ENCODE data around the gene HAO1. TPM values are rescaled to one million over a fixed set of nuclear protein-coding genes. Genes with fewer than 3 reads are reported as not detected.
A peak's percentile ranks its signal among the peaks of the same experiment; 100 is the strongest.

HAO1 gene
- total RNA-seq, 4 donors from 2014 or later, result 0.53 to 1.1 TPM; not detected in 2

GRCh38 chr20:7939663-7940062, 595 bp downstream of the HAO1 start:
- H3K9me3 ChIP-seq, result no peaks in the 10 kb centered on the region
- H3K27me3 ChIP-seq, result no peaks in the 10 kb centered on the region
- H3K36me3 ChIP-seq, result no peaks in the 10 kb centered on the region
- H3K4me1 ChIP-seq, result no peaks in the 10 kb centered on the region
- H3K27ac ChIP-seq, result no peak overlapping the region
- no peak for DNase-seq
- TF ChIP-seq, protein P1, sequence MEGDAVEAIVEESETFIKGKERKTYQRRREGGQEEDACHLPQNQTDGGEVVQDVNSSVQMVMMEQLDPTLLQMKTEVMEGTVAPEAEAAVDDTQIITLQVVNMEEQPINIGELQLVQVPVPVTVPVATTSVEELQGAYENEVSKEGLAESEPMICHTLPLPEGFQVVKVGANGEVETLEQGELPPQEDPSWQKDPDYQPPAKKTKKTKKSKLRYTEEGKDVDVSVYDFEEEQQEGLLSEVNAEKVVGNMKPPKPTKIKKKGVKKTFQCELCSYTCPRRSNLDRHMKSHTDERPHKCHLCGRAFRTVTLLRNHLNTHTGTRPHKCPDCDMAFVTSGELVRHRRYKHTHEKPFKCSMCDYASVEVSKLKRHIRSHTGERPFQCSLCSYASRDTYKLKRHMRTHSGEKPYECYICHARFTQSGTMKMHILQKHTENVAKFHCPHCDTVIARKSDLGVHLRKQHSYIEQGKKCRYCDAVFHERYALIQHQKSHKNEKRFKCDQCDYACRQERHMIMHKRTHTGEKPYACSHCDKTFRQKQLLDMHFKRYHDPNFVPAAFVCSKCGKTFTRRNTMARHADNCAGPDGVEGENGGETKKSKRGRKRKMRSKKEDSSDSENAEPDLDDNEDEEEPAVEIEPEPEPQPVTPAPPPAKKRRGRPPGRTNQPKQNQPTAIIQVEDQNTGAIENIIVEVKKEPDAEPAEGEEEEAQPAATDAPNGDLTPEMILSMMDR (IDR thresholded peaks at IDR 0.05), result no peak
- no peak for TF ChIP-seq POLR2A (IDR thresholded peaks at IDR 0.05)
- no peak overlapping the region for H3K4me3 ChIP-seq

DNA sequence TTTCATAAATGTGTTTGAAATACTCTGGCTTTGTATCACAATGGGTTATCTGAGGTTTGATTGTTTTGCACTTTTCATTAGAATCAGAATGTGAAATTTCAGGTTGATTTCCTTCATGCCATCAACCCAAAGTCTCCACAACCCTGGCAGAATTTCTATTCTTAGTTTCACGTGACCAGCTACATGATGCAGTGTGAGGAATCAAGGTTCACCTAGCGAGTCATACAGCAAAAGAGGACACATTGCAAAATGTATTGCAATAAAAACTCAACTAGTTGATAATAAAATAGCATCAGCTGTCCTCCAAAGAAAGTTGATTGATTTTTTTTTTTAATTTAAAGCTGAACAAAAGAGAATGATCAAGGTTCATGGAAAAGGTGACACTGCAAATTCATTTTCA, 2.2 kb downstream of the HAO1 start:
- DNase-seq, result peak in 1 of 3 donors; percentile 55
- H3K4me3 ChIP-seq, result no peak overlapping the region
- H3K4me1 ChIP-seq, result no peaks in the 10 kb centered on the region
- no peaks in the 10 kb centered on the region for H3K36me3 ChIP-seq
- no peaks in the 10 kb centered on the region for H3K27me3 ChIP-seq
- no peaks in the 10 kb centered on the region for H3K9me3 ChIP-seq
- TF ChIP-seq, protein P1 (IDR thresholded peaks at IDR 0.05), result no peak
- TF ChIP-seq POLR2A (IDR thresholded peaks at IDR 0.05), result no peak
- no peak overlapping the region for H3K27ac ChIP-seq

GRCh38 chr20:7937328-7937727, 2.9 kb downstream of the HAO1 start:
- no peaks in the 10 kb centered on the region for H3K9me3 ChIP-seq
- no peak overlapping the region for H3K4me3 ChIP-seq
- DNase-seq, result no peak
- no peak for TF ChIP-seq POLR2A (IDR thresholded peaks at IDR 0.05)
- TF ChIP-seq, protein P1 (IDR thresholded peaks at IDR 0.05), result no peak
- no peaks in the 10 kb centered on the region for H3K27me3 ChIP-seq
- no peaks in the 10 kb centered on the region for H3K36me3 ChIP-seq
- H3K27ac ChIP-seq, result no peak overlapping the region
- H3K4me1 ChIP-seq, result no peaks in the 10 kb centered on the region

DNA sequence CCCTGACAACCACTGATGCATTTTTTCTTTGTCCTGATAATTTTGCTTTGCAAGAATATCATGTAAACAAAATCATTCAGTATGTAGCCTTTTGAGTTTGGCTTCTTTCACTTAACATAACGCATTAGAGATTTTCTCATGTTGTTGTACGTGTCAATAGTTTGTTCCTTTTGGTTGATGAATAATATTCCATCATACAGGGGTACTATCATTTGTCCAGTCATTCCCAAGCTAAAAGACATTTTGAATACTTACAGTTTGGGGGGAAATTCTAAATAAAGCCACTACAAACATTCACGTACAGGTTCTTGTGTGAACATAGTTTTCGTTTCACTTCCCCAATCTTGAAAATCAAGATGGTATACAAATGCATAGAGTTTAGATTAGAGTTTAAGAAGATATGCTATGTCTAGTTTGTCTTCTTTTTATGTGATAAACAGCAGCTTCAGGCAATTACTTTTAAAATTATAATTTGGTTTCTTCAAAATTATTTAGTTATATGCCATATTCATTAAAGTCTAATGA, 5.2 kb downstream of the HAO1 start:
- TF ChIP-seq POLR2A (IDR thresholded peaks at IDR 0.05), result no peak
- TF ChIP-seq, protein P1 (IDR thresholded peaks at IDR 0.05), result no peak
- Histone ChIP-seq H3K9me3 (no peaks in the 10 kb centered on the region), H3K36me3 (no peaks in the 10 kb centered on the region), H3K27ac (no peak overlapping the region), H3K4me3 (no peak overlapping the region), H3K27me3 (no peaks in the 10 kb centered on the region), H3K4me1 (no peaks in the 10 kb centered on the region)
- DNase-seq, result no peak

GRCh38 chr20:7933346-7933745, 6.9 kb downstream of the HAO1 start:
- no peak for TF ChIP-seq POLR2A (IDR thresholded peaks at IDR 0.05)
- H3K27ac ChIP-seq, result no peak overlapping the region
- no peaks in the 10 kb centered on the region for H3K4me1 ChIP-seq
- no peak for DNase-seq
- no peaks in the 10 kb centered on the region for H3K36me3 ChIP-seq
- H3K9me3 ChIP-seq, result no peaks in the 10 kb centered on the region
- H3K4me3 ChIP-seq, result no peak overlapping the region
- no peaks in the 10 kb centered on the region for H3K27me3 ChIP-seq

- DNase-seq, result no peak
- Histone ChIP-seq H3K36me3 (no peaks in the 10 kb centered on the region), H3K27ac (no peak overlapping the region), H3K9me3 (no peaks in the 10 kb centered on the region), H3K27me3 (no peaks in the 10 kb centered on the region), H3K4me1 (no peaks in the 10 kb centered on the region), H3K4me3 (no peak overlapping the region)
- no peak for TF ChIP-seq POLR2A (IDR thresholded peaks at IDR 0.05)
- TF ChIP-seq, protein P1 (IDR thresholded peaks at IDR 0.05), result no peak
These were observed 9.9 kb downstream of the HAO1 start for GRCh38 chr20:7930343-7930742.
